GM21737 (cell line): ENCODE results near the gene IRF5.
"Not testable (repeated sequence)": the region's sequence is repeated elsewhere in the genome, so short reads cannot be mapped to it uniquely, and the experiment has no call there.

Experiments used
- ATAC-seq: cut with Tn5 transposase; IDR thresholded peaks from one replicate; pipeline ENCODE4 v1.9.1; 2021; ENCODE audit warnings: mild to moderate bottlenecking, moderate library complexity; ENCODE audit not compliant: unreplicated experiment

The IRF5 gene

DNA sequence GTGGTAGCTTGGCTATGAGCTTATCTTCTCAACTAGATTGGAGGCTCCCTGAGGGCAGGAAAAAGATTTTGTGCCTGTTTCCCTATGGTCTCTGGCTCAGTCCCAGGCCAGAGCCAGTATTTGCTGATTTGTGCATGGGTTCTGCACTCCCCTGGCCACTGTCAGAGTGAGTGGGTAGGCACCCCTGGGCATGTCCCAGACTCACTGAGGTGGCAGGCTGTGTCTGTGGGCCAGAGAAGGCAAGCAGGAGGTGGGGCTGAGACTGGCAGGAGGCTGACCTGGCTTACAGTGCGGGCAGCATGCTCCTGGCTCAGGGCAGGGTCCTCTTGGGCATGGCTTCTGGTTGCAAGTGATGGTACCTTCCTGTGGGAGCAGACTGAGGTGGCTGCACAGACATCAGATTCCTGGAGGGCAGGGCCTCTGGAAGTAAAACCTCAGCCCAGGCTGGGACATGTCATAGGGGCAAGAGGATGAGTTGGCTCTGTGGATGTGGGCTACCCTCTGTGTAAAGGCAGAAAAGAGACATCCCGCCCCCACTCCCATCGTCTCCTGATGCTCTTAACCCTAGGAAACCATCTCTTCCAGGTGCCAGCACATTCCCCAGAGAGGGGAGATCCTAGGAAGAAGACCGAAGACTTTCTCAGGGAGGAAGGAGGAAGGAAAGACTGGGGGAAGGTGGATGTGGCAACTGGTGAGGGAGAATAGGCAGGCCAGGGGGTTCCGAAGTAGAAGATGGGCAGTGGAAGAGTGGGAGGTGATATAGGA, 31.5 kb upstream of the IRF5 start:
- no peak for ATAC-seq

DNA sequence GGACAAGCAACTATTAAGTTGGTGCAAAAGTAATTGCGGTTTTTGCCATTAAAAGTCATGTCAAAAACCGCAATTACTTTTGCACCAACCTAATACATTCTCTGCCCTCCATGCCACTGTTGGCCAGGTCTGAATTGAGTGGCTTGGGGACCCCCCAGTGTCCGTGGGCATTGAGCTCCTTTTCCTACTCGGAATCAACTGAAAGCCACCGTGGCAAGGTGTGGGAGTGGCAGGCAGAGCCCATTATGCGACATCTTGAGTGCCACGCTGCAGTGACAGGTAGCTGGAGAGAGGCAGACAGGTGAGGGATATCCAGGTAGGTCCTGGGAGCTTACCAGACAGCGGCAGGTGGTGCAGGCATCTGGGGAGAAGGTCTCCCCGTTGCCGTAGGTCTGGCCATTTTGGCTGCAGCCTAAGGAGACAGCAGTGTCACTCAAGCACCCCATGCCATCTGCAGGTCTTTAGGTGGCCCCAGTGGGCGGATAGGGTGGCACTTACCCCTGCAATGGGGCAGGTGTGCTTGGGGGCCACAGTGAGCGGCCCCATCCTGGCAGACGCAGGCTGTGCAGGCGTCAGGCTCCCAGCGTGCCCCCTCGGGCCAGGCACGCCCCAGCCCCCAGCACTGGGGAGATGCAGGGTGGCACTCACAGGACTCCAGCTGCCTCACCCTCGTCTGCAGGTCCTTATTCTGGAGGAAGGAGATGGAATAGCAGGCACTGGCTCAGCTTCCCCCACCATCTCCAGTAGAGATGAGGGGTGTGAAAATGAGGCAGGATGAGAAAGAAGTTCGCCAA, 30.8 kb upstream of the IRF5 start:
- ATAC-seq: no peak

GRCh38 chr7:128908750-128909624, 28.7 kb upstream of the IRF5 start:
- ATAC-seq: no peak

DNA sequence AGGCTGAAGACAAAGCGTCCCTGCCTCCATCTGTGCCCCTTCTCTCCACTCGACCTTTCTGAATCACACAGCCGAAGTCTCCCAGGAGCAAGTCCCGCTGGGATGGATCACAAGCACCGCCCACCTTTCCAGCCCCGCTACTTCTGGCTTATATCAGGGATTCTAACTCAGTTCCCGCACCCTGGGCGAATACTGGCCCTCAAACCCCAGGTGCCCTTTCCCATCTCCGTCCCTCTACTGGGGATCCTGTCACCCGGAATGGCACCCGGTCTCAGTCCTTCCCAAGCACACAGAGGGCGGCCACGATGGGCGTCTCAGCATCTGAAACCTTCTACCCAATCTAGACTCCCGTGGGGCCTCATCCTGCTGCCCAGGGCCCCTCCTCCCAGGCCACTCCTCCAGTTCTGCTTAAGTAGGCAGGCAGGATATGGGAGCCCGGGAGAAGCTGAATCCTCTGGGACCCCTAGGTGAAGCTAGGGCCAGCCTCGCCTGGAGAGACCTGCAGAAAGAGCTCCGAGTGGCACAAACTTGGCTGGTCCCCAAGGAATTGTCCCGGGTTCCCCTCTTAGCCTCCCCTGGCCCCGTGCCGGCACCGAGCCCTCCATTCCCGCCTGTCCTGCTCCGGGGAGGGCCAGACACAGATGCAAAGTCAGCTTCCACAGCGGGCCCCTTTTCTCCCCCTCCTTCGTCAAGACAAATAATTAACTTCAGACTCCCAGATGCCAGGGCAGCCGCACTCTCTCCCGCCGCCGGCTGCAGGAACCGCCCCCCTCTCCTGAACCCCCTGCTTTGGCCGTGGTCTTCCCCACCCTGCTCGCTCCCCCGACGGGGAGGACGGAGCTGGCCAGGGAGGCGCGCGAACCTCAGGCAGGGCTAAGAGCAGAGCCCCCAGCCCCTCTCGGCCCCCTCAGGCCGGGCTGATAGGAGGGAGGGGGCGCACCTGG, 27.8 kb upstream of the IRF5 start:
- no peak for ATAC-seq

GRCh38 chr7:128910569-128910945, 27.2 kb upstream of the IRF5 start, which contains the start of gene KCP:
TSS of gene KCP (minus strand) at chr7:128910709. CDS start at chr7:128910676, 33 bp downstream.
- ATAC-seq: no peak

- no peak for ATAC-seq
These were observed 26.2 kb upstream of the IRF5 start for GRCh38 chr7:128911423-128912031.

DNA sequence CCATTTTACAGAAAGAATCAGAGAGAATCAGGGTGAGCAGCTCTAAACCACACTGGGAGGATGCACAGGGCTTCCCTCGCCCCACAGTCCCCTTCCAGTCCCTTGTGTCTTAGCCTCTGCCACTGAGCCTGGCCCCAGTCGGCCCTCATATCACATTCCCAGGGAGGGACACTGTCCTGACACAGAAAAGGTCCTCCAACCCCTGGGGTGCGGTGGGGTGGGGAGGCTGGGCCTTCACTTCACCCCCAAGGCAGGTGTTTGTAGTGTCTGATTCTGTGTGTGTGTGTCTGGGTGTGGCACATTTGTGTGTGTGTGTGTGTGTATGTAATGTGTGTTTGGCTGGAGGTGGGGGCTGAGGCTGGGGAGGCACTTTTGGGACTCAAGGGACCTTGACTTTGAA, 25.4 kb upstream of the IRF5 start:
- no peak for ATAC-seq

DNA sequence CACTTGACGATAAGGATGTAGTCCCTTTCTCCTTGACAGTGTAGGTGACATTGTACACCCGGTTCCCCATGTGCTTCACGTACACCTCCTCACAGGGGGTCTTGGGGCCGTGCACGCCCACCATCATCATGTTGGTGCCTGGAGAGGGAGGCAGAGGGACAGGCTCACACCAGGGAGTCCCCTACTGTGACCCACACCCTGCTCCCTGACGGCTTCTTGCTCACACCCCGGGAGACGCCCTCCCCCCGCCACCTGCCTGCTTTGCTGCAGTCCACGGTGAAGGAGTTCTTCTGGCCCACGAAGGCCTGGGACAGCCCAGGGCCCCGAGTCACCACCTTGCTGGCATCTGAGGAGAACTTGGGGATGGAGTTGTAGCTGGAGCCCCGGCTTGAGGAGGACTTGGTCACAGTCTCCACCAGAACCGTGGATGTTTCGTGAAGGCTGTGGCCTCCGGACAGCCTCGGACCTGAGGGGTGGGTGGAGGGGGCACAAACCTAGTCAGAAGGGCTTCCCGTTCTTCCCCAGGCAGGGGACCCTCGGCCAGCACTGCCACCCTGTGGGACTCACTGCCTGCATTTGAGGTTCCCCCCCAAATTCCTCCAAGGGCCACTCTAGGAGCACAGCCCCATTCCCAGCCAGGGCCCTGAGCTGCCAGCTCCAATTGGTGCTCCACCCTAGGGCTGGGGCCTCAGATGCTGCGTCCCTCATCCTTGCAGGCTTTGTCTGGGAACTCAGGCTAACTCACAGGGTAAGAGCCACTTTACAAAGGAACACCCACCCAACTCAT, 24.8 kb upstream of the IRF5 start:
- not testable (repeated sequence) for ATAC-seq

- no peak for ATAC-seq
These were observed 23.7 kb upstream of the IRF5 start for GRCh38 chr7:128913870-128914565.

DNA sequence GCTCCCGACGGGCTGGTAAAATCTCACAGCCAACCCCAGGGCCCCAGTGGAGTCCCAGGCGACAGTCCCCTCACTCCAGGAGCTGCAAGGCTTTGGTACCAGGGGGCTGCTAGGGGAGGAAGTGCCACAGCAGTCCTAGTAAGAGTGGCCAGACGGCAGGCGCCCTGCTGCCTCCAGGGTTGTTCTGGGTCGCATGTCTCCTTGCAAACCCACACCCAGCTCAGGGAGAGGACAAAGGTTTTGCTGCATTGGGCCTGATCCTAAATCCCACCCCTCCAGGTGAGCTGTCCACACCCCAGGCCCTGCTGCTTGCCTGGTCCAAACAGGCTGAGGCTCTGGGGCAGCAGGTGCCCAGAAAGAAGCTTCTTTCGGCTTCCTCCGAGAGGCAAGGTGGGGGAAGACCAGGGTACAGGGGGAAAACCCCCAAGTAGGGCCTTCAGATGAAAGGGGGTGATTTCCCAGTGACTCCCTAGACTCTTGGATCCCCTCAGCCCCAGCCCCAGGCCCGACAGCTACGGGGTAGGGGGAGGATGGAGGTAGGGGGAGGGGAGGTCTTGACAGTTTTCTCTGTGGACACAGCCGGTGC, 23.1 kb upstream of the IRF5 start:
- peak; percentile 55 for ATAC-seq

DNA sequence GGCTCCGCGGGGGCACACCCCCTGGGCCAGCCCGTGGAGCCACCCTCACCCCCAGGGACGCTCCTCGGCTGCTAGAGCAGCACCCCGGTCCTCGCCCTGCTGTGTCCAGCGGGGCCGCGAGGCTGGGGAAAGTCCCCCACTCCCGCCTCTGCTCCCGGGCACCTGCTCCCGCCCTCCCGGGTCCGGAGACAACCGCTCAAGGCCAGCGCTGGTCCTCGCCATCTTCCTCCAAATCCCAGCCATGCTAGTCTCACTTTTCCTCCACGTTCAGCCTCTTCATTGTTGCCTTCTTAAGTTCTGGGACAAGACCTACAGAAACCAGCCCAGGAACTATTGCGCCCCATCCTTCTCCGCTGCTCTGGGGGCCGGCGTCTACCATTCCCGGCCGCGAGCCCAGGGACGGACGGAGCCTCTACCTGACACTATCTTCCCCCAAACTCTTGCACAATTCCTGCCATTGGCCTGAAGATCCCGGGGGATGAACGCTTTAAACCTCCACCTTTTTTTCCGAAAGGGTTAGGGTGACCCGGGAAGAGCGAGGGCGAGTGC, 22.4 kb upstream of the IRF5 start:
- ATAC-seq: no peak

DNA sequence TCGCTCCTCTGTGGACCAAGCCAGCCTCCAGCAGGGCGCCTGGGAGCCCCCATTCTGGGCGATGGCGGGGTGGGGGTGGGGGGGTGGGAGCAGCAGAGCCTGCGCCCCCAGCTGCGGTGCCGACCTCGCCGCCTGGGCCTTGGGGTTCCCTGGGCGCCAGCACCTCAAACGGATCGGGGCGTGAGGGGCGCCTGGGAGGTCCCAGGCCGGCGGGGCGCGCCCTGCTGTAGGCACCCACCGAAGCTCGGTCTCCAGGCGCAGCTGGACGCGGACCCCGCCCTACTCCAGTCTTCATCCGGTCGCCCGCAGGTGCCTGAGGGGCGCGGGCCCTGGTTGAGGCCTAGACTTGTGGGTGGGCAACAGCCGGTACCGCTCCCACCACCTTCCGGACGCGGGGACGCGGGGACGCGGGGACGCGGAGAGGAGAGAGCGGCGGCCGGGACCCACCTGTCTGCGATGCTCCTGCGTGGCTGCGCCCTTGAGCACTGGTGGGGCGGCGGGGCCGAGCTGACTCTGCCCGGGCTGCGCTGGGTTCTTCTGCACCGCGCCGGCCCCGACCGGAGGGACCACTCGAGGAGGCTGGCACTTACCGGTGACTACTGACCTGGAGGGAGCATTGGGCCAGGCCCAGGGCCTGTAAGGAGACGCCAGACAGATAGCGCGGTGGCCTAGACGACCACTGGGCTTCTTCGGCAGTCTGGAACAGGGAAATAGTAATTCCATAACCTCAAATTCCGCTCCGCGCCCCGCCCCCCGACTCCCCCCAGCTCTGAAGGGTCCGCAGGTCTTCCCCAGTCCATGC, 21.7 kb upstream of the IRF5 start:
- ATAC-seq: no peak

- no peak for ATAC-seq
These were observed 21.1 kb upstream of the IRF5 start for GRCh38 chr7:128916643-128916915.

DNA sequence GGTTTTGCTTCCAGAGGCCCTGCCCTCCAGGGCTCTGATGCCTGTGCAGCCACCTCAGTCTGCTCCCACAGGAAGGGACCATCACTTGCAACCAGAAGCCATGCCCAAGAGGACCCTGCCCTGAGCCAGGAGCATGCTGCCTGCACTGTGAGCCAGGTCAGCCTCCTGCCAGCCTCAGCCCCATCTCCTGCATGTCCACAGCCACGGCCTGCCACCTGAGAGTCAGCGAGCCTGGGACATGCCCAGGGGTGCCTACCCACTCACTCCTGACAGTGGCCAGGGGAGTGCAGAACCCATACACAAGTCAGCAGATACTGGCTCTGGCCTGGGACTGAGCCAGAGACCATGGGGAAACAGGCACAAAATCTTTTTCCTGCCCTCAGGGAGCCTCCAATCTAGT, 20.6 kb upstream of the IRF5 start:
- ATAC-seq: no peak

GRCh38 chr7:128918016-128918665, 19.6 kb upstream of the IRF5 start:
- no peak for ATAC-seq

DNA sequence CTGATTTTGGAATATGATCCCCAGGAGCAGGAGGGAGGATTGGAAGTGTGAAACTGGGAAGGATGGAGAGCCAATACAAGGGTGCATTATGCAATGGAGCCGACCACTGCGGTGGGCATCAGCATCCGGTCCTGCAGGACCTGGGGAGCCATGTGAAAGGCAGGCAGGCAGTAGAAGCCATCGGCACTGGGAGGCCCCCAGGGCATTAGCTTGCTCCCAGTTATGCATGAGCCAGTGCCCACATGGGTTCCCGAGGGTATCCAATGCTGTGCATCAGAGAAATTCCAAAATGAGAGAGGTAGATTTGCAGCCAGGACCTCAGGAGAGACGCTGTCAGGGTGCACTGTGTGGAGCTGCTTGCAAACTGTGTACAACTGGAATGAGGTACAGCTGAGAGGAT, 18.5 kb upstream of the IRF5 start:
- no peak for ATAC-seq
